Measurements from ENCODE around the gene NPTN.

The NPTN gene

DNA sequence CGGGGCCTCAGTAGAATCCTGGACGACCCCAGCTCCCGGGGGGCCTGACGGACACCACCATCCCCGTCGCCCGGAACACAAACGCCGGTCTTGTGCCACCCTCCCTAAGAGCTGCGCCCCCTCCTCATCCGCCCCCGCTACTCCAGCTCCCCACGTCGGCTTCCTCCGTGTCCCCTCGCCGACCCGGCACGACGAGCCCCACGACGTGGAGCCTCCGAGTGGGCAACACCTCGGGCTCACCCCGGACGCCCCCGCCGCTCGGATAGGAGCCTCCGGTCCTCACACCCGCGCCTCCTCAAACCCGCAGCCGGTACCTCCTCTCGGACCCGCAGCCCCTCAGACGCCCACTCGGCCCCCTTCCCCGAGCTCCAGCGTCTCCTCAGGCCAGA is 525 bp downstream of the NPTN start:
- DNase-seq (ENCODE audit: low read depth in 1 of 2, low spot score in 1 of 2) = no peak

DNA sequence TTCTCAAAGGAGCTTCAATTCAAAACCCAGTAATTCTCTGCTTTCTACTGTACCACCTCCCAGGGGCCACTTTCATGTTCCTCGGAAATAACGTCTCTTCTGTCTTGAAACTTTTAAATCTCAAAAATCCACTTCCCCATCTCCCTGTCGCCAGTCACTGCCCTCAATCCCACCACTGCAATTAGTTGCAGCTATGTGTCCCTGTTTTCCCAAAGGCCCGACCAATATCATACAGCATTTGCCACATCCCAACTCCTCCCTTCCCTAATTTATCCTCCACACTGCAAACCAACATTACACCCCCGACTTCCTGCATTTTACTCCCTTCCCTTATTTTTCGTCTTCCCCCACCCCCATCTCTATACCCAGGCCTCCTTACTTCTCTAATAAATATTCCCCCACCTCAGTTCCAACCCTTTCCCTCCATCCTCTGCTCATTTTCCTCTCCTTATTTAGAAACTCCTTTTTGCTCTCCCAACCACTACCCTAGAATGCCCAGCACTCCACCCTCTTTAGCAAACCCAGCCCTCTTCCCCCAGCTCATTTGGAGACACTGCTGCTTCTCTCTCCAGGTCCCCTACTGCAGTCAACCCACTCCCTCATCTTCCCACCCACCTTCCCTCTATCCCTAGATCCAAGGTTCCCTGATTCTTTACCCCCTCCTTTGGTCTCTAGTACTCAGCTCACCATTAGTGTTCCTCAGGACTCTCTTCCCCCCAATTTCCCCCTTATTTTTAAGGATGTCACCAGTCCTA is 1.1 kb downstream of the NPTN start:
- no peak for DNase-seq (ENCODE audit: low read depth in 1 of 2, low spot score in 1 of 2)

DNA sequence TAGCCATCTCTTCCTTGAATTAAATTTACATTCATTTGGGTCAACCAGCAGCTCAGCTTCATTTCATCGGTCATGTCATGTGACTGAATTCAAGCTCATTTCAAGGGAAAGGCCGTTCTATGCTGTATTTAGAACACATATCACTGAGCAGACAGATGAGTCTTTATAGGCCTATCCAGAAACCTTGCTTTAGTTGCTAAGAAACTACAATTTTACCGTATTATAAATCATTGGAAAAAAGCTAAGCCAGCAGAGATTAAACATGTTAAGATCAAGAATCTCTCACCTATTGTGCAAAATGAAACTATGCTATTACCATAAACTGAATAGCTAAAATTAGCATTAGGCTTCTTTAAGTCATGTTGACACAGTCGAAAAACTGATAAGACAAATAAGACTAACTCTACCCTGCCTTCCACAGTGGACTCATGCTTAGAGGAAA is 2.2 kb downstream of the NPTN start:
- no peak for DNase-seq (ENCODE audit: low read depth in 1 of 2, low spot score in 1 of 2)

DNA sequence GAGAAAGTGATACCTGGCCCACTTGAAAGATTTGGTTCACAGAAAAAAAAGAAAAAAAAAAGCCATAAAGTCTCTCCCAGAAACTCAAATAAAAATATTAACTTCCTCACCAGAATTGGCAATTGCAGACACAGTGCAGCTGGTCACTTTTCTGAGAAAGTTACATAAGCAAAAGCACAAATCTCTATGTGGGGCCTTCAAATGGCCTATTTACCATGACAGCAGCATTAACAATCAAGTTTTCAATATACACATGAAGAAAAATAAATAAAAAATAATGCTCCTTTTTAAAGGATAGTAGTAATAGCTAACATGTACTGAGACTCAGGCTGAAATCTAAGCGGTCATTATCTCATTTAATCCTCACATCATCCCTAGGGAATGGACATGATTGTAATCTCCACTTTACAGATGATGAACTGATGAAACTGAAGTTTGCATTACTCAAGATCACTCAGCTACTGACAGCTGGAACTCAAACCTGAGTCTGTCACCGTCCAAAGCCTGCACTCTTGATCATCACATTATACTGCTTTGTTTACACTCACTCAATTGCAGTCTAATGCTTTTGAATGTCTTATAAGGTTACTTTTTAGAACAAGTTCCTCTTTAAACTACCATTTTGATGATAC is 3.3 kb downstream of the NPTN start:
- no peak for DNase-seq (ENCODE audit: low read depth in 1 of 2, low spot score in 1 of 2)

DNA sequence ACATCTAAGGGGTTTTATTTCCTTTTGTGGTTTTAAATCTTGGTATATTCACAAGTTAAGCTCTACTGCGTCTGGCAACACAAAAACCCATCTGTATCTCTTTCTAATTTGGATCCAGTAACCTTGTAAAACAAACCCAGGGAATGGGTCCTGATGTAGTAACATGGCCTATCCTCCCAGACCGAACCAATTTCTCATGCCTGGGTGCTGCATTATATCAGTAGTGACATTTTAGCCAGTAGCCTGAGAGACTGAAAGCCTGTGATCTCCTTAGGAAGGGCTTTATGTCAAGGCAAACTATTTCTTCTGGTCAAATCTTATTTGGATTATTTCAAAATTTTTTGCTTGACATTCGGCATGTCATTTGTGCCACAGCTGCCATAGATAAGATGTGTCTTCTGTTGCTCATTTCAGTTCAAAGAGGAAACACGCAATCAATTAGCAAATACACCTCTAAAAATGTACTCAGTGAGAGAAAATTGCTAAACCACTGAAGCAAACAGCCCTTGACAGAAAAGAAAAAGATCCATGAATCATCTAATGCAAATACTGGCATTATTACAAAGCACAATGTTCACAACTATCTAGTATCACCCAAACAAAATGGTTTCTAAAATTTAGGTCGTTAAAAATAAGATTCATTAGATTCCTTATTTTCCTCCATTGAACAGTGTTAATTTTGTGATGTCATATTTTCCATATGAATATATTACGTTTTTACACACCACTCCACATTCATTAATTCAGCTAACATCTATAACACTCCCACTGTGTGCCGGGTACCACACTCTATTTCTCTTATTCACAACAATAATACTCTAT is 4.0 kb downstream of the NPTN start:
- no peak for DNase-seq (ENCODE audit: low read depth in 1 of 2, low spot score in 1 of 2)

DNA sequence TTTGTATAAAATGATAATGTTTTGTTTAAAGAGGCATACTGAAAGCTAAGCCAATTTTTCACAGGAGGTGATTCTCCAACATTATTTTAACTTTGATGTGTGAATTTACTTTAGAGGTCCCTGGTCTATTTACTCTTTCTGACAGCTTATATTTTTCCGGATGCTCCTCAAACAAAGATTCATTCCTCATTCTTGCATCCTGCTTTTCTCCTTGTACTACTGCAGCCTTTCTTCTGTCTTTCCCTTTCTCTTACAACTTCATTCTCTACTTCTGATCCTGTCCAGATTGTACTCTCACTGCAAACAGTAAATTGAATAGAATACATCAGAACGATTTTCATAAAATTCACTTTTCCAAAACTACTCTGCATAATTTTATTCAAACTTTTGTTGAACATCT is 5.1 kb downstream of the NPTN start:
- DNase-seq (ENCODE audit: low read depth in 1 of 2, low spot score in 1 of 2) = no peak

GRCh38 chr15:73626072-73626471 is 7.1 kb downstream of the NPTN start:
- DNase-seq (ENCODE audit: low read depth in 1 of 2, low spot score in 1 of 2) = no peak

DNA sequence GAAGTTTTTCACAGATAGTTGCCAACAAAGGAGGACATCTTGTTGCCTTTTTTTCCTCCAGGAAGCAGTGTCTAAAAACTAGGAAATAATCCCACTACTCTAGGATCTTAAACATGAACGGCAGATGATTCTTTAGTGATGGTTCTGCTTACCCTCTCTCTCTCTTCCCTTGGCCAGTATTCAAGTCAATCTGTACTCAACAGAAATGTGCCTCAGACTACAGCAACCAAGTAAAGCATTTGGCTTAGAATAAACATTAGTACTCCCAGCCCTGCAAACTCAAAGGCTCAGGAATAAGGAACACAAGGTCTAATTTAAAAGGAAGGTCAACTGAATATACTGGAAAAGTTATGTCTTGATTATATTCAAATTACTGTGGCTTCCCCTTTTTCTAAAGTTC is 8.7 kb downstream of the NPTN start:
- DNase-seq (ENCODE audit: low read depth in 1 of 2, low spot score in 1 of 2) = no peak

DNA sequence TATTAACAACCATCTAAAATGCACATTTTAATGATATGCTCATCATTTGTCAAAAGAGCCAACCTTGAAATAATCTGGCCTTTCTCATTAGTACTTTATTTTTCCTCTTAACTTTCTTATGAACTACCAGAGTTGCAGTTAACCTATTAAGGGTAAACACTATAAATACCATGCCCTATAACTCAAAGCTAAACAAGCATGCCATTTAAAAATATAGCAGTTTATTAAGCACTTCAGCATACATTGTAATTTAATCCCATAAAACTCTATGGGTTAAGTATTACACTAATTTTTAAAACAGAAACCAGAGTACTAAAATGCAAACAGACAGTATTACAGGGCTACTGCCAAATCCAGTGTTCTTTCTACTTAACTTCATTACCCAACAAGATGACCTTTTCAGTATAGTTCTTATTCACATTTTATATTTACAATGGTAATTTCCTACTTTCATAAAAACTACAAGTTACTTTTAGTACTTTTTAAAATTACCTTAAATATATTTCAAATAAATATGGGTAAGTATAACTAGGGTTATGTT is 11.8 kb downstream of the NPTN start:
- no peak for DNase-seq (ENCODE audit: low read depth in 1 of 2, low spot score in 1 of 2)

GRCh38 chr15:73620078-73620477 is 13.1 kb downstream of the NPTN start:
- DNase-seq (ENCODE audit: low read depth in 1 of 2, low spot score in 1 of 2) = no peak

DNA sequence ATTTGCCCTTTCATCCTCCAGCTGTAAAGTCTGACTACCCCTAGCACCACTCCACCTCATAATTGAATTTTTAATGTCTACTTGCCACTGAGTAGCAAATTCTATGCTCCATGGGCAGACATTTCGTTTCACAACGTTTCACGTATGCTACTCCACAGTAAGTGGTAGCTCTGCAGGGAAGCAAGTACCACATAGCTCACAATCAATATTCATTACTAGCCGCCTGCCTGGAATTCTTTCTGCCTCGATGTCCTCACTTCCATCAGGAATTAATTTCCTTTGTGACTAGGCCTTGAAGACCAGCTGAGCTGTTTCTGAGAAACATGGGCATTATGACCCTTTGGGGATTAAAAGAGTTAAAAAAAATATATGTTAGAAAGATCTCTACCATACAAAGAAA is 15.3 kb downstream of the NPTN start:
- no peak for DNase-seq (ENCODE audit: low read depth in 1 of 2, low spot score in 1 of 2)

- DNase-seq (ENCODE audit: low read depth in 1 of 2, low spot score in 1 of 2) = no peak
These were observed 15.8 kb downstream of the NPTN start for GRCh38 chr15:73617301-73617831.

DNA sequence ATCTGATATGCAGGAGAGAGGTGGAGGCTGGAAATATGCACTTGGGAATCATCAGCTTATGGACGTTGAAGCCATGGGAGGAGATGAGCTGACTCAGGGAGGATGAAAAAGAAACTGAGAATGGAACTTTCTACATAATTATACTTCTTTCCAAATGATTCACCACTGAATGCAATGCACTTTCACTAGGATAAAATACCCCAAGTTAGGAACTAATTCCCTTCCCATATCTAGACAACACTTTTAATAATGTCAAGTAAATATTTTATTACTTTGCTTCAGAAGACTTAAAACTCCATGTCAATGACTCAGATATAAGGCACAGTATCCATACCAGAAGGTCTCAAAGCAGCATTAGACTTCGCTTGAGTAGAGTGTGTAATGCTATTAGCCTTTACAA is 24.2 kb downstream of the NPTN start:
- DNase-seq (ENCODE audit: low read depth in 1 of 2, low spot score in 1 of 2) = no peak

- DNase-seq (ENCODE audit: low read depth in 1 of 2, low spot score in 1 of 2) = no peak
These were observed 24.7 kb downstream of the NPTN start for GRCh38 chr15:73608475-73608874.

DNA sequence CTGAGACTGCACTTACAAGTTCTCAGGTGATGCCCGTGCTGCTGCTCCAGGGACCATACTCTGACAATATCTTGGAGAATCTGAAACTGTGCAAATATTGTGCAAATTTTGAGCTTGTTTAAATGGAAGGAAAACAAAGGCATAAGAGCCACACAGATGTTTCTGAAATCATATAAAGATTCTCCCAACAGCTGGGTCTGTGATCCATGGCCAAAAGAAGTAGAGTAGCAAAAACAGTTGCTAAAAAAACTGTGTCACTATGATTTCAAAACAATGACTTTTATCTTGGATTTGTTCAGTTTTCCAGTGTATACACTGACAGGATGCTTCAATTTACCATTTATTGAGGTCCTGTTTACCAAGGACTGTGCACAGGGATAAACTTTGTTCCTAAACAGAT is 25.3 kb downstream of the NPTN start:
- DNase-seq (ENCODE audit: low read depth in 1 of 2, low spot score in 1 of 2) = no peak

DNA sequence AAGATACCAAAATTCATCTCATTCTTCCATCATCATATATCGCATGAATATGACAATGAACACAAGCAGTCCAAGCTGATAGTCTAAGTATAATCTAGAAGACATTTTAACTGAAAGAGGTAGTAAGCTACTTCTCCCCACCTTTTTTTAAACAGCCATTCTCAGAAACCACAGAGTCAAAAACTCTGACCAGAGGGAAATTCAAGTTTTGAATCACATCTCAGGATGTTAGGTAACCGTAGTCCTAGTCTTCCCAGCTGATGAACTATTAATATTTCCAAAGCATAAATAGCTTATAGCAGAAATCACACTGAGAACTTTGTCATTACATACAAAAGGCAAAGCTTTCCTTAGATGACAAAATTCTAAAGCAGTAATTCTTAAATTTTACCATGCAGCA is 25.8 kb downstream of the NPTN start:
- DNase-seq (ENCODE audit: low read depth in 1 of 2, low spot score in 1 of 2) = no peak

- no peak for DNase-seq (ENCODE audit: low read depth in 1 of 2, low spot score in 1 of 2)
These were observed 27.3 kb downstream of the NPTN start for GRCh38 chr15:73605759-73606436.

DNA sequence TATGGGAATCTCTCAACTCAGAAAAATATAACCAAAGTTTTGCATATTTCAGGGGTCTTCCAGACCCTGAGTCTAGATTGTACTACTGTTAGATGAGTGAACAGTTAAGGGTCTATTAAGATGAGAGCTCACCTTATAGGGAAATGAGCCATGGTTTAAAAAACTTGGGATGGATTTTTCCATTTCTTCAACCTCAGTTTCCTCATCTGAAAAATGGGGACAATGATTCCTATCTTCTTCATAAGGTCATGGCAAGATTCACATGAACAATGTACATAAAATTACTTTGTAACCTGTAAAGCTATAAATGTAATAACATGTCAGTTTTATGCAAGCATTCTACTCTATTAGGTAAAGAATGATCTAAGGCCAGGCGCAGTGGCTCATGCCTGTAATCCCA is 28.7 kb downstream of the NPTN start:
- DNase-seq (ENCODE audit: low read depth in 1 of 2, low spot score in 1 of 2) = no peak

DNA sequence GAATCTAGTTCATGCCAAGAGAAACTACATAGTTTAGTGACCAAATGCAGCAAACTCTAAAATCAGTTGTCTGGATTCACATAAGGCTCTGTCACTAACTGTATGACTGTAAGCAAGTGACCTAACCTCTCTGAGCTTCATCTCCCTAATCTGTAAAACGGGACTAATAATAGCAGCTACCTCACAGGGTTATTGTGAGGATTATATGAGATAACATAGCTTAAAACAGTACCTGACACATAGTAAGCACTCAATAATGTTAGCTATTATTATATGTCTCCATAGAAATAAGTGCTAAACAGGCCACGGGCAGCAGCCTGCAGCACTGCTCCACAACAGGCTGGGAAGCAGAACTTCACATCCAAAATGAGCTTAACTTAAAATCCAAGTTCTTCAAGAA is 30.2 kb downstream of the NPTN start:
- no peak for DNase-seq (ENCODE audit: low read depth in 1 of 2, low spot score in 1 of 2)

- DNase-seq (ENCODE audit: low read depth in 1 of 2, low spot score in 1 of 2) = no peak
These were observed 30.7 kb downstream of the NPTN start for GRCh38 chr15:73602446-73602843.
